Measurements from ENCODE around the gene HS6ST3. TPM values are rescaled to one million over a fixed set of nuclear protein-coding genes. Genes with fewer than 3 reads are reported as not detected.

HS6ST3 gene
- total and polyA plus RNA-seq, 2 donors (not counting 1 experiment from before 2014, with no cell fraction given): not detected

DNA sequence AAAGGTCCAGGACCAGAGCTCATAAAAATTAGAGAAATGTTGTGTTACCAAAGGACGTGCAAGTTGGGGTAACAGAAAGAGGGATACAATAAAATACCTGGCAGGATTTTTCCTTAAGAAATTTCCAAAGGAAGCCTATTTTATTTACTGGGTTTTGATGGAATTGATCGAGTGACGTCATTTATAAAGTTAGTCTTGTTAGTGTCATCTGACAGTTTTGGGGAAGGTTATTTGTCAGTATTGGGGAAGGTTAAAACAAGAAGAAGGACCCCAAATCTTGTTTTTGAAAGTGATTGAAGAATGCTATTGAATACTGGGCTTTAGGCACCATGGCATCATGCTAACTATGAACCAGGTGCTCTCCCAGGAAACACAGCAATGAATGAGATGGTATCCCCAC, 287.9 kb downstream of the HS6ST3 start:
- H4K20me1 ChIP-seq (ENCODE audit: control insufficient read depth, extremely low read depth, insufficient read depth, low read length): no peaks in the 10 kb centered on the region
- no peaks in the 10 kb centered on the region for H3K27me3 ChIP-seq (ENCODE audit: control insufficient read depth, insufficient read depth, low read length)
- H3K4me1 ChIP-seq (ENCODE audit: control insufficient read depth, extremely low read depth, insufficient read depth, low read length): no peaks in the 10 kb centered on the region
- TF ChIP-seq, protein P1, sequence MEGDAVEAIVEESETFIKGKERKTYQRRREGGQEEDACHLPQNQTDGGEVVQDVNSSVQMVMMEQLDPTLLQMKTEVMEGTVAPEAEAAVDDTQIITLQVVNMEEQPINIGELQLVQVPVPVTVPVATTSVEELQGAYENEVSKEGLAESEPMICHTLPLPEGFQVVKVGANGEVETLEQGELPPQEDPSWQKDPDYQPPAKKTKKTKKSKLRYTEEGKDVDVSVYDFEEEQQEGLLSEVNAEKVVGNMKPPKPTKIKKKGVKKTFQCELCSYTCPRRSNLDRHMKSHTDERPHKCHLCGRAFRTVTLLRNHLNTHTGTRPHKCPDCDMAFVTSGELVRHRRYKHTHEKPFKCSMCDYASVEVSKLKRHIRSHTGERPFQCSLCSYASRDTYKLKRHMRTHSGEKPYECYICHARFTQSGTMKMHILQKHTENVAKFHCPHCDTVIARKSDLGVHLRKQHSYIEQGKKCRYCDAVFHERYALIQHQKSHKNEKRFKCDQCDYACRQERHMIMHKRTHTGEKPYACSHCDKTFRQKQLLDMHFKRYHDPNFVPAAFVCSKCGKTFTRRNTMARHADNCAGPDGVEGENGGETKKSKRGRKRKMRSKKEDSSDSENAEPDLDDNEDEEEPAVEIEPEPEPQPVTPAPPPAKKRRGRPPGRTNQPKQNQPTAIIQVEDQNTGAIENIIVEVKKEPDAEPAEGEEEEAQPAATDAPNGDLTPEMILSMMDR (conservative IDR thresholded peaks at IDR 0.05 in 1 of 2, IDR thresholded peaks at IDR 0.05 in 1 of 2; ENCODE audit: low read depth in 1 of 2, low read length in 2 of 2): no peak
- no peak overlapping the region for H3K9ac ChIP-seq (ENCODE audit: insufficient read depth, low read length)
- no peak overlapping the region for H3K4me3 ChIP-seq (replicated peaks in 1 of 4; ENCODE audit: control extremely low read depth in 1 of 4, insufficient read depth in 1 of 4, low read depth in 3 of 4, low read length in 4 of 4)
- no peaks in the 10 kb centered on the region for H3K79me2 ChIP-seq (ENCODE audit: control insufficient read depth, insufficient read depth, low read length)
- H3K9me3 ChIP-seq (ENCODE audit: control insufficient read depth, insufficient read depth, low read depth, low read length): no peaks in the 10 kb centered on the region
- no peak overlapping the region for H3K4me2 ChIP-seq (ENCODE audit: extremely low read depth, insufficient read depth, low read length)
- no peak overlapping the region for H3K27ac ChIP-seq (ENCODE audit: insufficient read depth, low read length)
- DNase-seq (ENCODE audit: low read depth in 2 of 2): no peak
- H2AFZ ChIP-seq (ENCODE audit: low read length): no peak overlapping the region
- H3K36me3 ChIP-seq (ENCODE audit: control insufficient read depth, insufficient read depth, low read length): no peaks in the 10 kb centered on the region

DNA sequence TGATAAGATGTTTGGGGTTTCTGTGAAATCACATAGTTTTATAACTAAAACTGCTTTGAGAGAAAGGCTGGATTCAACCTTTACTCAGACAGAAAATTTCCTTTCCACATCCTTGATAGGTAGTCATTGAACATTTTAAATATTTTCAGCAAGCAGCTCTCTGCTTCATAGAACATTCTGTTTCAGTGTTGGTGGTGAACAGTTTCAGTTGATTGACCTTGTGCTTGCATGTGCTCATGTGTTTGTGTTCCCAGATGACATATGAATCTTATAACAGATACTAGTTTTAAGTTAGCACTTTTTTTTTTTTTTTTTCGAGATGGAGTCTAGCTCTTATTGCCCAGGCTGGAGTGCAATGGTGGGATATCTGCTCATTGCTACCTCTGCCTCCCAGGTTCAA, 290.1 kb downstream of the HS6ST3 start:
- no peaks in the 10 kb centered on the region for H3K79me2 ChIP-seq (ENCODE audit: control insufficient read depth, insufficient read depth, low read length)
- H3K27ac ChIP-seq (ENCODE audit: insufficient read depth, low read length): no peak overlapping the region
- H3K9ac ChIP-seq (ENCODE audit: insufficient read depth, low read length): no peak overlapping the region
- H4K20me1 ChIP-seq (ENCODE audit: control insufficient read depth, extremely low read depth, insufficient read depth, low read length): no peaks in the 10 kb centered on the region
- H3K9me3 ChIP-seq (ENCODE audit: control insufficient read depth, insufficient read depth, low read depth, low read length): no peaks in the 10 kb centered on the region
- H3K4me1 ChIP-seq (ENCODE audit: control insufficient read depth, extremely low read depth, insufficient read depth, low read length): no peaks in the 10 kb centered on the region
- no peak for DNase-seq (ENCODE audit: low read depth in 2 of 2)
- no peaks in the 10 kb centered on the region for H3K27me3 ChIP-seq (ENCODE audit: control insufficient read depth, insufficient read depth, low read length)
- no peak overlapping the region for H3K4me2 ChIP-seq (ENCODE audit: extremely low read depth, insufficient read depth, low read length)
- no peak for TF ChIP-seq EZH2 (IDR thresholded peaks at IDR 0.05; ENCODE audit: low read length, missing control alignments)
- TF ChIP-seq, protein P1 (conservative IDR thresholded peaks at IDR 0.05 in 1 of 2, IDR thresholded peaks at IDR 0.05 in 1 of 2; ENCODE audit: low read depth in 1 of 2, low read length in 2 of 2): no peak
- no peak overlapping the region for H2AFZ ChIP-seq (ENCODE audit: low read length)
- no peak overlapping the region for H3K4me3 ChIP-seq (replicated peaks in 1 of 4; ENCODE audit: control extremely low read depth in 1 of 4, insufficient read depth in 1 of 4, low read depth in 3 of 4, low read length in 4 of 4)
- H3K36me3 ChIP-seq (ENCODE audit: control insufficient read depth, insufficient read depth, low read length): no peaks in the 10 kb centered on the region

DNA sequence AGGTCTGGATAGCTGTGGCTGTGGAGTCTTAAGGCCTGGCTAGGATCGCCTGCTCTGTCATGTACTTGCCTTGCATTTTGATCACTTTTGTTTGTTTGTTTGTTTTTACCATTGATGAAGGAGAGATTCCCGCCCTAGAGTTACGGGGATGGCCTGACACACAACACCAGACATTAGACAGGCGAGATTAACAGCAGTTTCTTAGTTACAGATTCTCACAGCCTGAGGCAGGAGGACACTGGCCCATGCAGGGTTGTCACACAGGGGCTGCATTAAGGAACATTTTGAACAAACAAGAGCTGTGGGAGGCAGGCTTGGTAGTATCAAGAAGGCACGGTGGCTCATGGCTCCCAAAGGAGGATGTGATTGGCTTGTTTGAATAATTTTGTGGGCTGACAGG, 291.8 kb downstream of the HS6ST3 start:
- no peak overlapping the region for H3K9ac ChIP-seq (ENCODE audit: insufficient read depth, low read length)
- H3K4me2 ChIP-seq (ENCODE audit: extremely low read depth, insufficient read depth, low read length): no peak overlapping the region
- H3K4me3 ChIP-seq (replicated peaks in 1 of 4; ENCODE audit: control extremely low read depth in 1 of 4, insufficient read depth in 1 of 4, low read depth in 3 of 4, low read length in 4 of 4): no peak overlapping the region
- no peak for TF ChIP-seq EZH2 (IDR thresholded peaks at IDR 0.05; ENCODE audit: low read length, missing control alignments)
- TF ChIP-seq, protein P1 (conservative IDR thresholded peaks at IDR 0.05 in 1 of 2, IDR thresholded peaks at IDR 0.05 in 1 of 2; ENCODE audit: low read depth in 1 of 2, low read length in 2 of 2): no peak
- H3K79me2 ChIP-seq (ENCODE audit: control insufficient read depth, insufficient read depth, low read length): no peaks in the 10 kb centered on the region
- H3K4me1 ChIP-seq (ENCODE audit: control insufficient read depth, extremely low read depth, insufficient read depth, low read length): no peaks in the 10 kb centered on the region
- H4K20me1 ChIP-seq (ENCODE audit: control insufficient read depth, extremely low read depth, insufficient read depth, low read length): no peaks in the 10 kb centered on the region
- no peaks in the 10 kb centered on the region for H3K36me3 ChIP-seq (ENCODE audit: control insufficient read depth, insufficient read depth, low read length)
- no peaks in the 10 kb centered on the region for H3K27me3 ChIP-seq (ENCODE audit: control insufficient read depth, insufficient read depth, low read length)
- no peak for DNase-seq (ENCODE audit: low read depth in 2 of 2)
- H3K27ac ChIP-seq (ENCODE audit: insufficient read depth, low read length): no peak overlapping the region
- H2AFZ ChIP-seq (ENCODE audit: low read length): no peak overlapping the region
- H3K9me3 ChIP-seq (ENCODE audit: control insufficient read depth, insufficient read depth, low read depth, low read length): no peaks in the 10 kb centered on the region
